Inferior parietal cortex (tissue), 1 donor: ENCODE data around the gene MAP3K19.
"Not testable (repeated sequence)": the region's sequence is repeated elsewhere in the genome, so short reads cannot be mapped to it uniquely, and the experiment has no call there.

Experiments
- DNase-seq: peaks from one replicate; pipeline ENCODE4 v3.0.0-alpha.2; 2016; ENCODE audit errors: extremely low spot score

Gene MAP3K19

DNA sequence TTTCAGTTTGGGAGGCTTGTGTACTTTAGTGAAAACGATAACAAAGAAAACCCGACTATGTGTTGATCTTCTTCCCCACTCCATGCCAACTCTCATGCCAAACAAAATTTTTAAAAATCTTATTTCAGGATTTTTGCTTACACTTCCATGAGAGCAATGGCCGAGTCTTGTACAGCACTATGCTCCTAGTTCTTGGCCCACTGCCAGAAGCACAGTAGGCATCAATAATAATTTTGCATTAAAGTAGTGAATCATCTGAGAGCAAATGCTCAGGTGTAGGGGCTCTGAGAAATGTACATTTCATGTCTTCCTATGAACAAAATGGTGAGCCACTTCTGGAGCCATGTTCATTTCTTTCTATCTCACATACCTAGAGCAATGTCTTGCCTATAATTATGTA lies 62.2 kb downstream of the MAP3K19 start:
- DNase-seq: no peak

DNA sequence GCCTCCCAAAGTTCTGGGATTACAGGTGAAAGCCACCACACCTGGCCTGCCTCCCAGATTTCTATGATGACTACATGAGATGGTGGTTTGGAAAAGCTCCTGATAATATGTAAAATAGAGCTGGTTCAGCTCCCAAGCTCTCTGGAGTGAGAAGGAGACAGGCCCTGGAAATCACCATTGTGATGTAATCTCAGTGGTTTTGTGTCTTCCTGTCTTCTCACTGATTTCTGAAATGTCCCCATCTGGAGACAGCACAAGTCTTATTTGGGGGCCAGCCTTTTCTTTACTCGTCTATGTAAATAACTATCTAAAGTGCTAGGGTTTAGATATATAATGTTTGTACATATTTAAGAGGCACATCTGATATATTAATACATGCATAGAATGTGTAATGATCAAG lies 64.6 kb downstream of the MAP3K19 start:
- DNase-seq: no peak

GRCh38 chr2:134980639-134981038 lies 66.6 kb downstream of the MAP3K19 start:
- DNase-seq: no peak

- no peak for DNase-seq
These were observed 68.0 kb downstream of the MAP3K19 start for GRCh38 chr2:134979221-134979620.

DNA sequence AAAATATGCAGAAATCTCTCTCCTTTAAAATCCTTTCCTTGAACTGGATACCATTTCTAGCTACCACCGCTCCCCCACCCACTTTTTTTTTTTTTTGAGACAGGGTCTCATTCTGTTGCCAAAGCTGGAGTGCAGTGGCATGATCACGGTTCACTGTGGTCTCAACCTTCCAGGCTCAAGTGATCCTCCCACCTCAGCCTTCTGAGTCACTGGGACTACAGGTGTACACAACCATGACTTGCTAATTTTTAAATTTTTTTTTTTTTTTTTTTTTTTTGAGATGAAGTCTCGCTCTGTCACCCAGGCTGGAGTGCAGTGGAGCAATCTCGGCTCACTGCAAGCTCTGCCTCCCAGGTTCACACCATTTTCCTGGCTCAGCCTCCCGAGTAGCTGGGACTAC lies 70.1 kb downstream of the MAP3K19 start:
- DNase-seq: not testable (repeated sequence)

GRCh38 chr2:134976074-134976702 lies 71.1 kb downstream of the MAP3K19 start:
- DNase-seq: no peak

GRCh38 chr2:134975281-134976009 lies 71.8 kb downstream of the MAP3K19 start:
- no peak for DNase-seq

DNA sequence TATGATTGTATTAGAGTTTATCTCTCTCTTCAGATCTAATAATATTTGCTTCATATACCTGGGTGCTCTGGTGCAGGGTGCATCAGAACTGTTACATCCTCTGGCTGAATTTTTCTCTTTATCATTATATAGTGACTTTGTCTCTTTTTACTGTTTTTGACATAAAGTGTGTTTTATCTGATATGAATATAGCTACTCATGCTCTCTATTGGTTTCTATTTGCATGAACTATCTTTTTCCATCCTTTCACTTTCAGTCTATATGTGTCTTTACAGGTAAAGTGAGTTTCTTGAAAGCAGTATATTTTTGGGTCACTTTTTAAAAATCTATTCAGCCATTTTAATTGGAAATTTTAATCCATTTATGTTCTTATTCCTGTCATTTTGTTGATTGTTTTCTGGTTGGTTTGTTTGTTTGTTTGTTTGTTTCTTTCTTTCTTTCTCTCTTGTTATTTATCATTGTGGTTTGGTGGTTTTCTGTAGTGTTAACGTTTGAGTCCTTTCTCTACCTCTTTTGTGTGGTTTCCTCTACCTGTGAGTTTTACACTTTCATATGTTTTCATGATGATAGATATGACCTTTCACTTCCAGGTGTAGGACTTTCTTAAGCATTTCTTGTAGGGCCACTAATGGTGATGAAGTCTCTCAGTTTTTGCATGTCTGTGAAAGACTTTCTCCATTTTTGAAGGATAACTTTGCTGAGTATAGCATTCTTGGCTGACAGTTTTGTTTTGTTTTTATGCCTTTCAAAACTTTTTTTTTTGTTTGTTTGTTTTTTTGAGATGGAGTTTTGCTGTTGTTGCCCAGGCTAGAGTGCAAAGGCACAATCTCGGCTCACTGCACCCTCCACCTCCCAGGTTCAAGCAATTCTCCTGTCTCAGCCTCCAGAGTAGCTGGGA lies 73.8 kb downstream of the MAP3K19 start:
- DNase-seq: no peak

DNA sequence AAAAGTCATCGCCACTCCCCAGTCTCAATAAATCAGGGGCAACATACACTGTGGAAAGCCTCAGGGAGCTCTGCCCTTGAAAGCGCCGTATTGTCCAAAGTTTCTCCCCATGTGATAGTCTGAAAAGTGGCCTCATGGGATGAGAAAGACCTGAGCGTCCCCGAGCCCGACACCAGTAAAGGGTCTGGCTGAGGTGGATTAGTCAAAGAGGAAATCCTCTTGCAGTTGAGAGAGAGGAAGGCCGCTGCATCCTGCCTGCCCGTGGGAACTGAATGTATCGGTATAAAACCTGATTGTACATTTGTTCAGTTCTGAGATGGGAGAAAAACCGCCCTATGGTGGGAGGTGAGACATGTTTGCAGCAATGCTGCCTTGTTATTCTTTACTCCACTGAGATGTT lies 80.1 kb downstream of the MAP3K19 start:
- not testable (repeated sequence) for DNase-seq

DNA sequence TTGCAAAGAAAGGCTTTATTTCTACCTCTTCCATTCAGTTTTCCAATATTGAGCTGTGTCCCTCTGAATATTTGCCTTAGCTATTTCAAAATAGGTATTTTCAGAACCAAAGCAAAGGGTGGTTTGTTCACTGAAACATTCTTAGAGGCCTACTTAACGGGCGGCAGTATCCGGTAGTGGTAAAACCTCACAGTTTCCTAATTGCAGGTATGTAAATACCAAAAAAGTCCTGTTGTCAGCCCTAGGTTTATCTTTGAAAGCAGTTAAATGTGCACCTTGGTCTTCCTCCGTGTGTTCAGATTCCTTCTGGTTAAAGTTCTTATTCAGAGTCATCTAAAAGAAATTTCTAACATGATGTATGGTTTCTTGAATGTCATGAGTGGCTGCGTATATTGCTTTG lies 89.8 kb downstream of the MAP3K19 start:
- no peak for DNase-seq

- DNase-seq: no peak
These were observed 91.5 kb downstream of the MAP3K19 start for GRCh38 chr2:134955744-134956143.

GRCh38 chr2:134954065-134954464 lies 93.2 kb downstream of the MAP3K19 start:
- no peak for DNase-seq

DNA sequence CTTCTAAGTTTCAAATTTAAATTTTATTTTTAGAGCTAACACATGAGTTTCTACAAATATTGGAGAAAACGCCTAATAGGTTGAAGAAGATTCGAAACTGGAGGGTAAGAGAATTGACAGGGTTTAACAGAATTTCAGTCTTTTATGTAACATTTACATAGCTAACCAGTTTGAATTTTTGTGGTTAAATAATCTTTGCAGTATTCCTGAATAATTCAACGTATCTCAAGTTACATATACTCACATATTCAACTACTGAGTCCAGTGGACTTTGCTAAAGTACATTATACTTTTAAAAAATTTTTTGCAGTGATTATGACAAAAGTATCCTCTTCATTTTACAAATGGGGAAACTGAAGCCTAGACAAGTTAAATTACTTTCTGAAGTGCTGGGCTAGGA lies 94.6 kb downstream of the MAP3K19 start:
- no peak for DNase-seq

GRCh38 chr2:134950886-134951285 lies 96.4 kb downstream of the MAP3K19 start:
- DNase-seq: no peak

GRCh38 chr2:134949981-134950708 lies 97.1 kb downstream of the MAP3K19 start:
- DNase-seq: no peak

DNA sequence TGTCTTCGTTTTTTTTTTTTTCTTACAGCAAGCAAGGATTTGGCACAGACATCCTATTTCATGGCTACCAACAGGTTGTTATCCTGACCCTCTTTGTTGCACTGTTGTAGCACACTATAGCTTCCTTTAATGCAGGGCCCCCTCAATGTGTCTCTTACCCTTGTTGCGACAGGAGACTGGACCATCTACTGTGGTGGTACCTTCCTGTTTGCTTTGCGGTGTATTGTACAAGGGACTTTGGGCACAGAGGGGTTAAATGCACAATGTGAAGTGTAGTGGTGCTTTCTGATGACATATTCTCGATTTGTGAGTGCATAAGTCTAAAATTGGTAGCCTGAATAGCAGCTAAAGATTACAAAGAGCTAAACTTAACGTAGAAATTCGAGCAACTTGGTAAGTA lies 101.2 kb downstream of the MAP3K19 start:
- no peak for DNase-seq

DNA sequence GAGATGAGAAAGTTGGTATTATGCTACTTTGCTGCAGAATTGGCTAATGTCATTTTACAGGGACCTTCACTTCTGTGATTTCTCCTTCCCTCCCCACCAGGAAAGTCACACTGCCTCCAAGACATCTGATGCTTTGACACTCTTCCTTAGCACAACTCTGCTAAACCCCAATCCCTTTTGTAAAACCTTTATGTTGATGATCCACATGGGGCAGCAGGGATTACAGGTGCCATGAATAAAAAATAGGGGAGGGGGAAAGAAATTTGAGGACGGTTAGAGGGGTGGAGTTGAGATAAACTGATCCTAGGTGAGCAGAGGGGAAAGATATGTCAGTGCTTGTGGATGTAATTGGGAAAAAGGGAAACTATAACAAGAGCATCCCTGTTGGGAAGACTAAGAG lies 102.3 kb downstream of the MAP3K19 start:
- DNase-seq: no peak

- DNase-seq: no peak
These were observed 103.7 kb downstream of the MAP3K19 start for GRCh38 chr2:134943540-134943939.

- DNase-seq: no peak
These were observed 110.6 kb downstream of the MAP3K19 start for GRCh38 chr2:134936691-134937090.

DNA sequence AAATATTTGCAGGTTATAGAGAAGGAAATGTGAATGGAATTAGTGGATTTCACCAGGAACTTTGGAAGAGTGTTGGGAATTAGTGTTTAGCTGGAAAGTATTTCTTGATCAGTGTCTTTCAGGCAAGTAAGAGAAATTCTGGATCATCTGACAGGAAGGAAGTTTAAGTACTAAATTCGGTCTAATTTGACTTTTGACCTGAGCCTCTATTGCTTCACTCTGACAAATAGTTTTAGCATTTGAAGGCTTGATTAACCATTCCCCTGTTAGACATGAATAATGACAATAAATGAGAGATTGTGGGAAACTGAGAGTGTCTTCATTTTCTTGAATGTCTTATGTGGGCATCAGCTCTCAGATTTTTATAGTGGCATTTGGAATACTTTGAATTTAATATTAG lies 112.6 kb downstream of the MAP3K19 start:
- no peak for DNase-seq

- DNase-seq: no peak
These were observed 113.1 kb downstream of the MAP3K19 start for GRCh38 chr2:134934150-134934549.

- no peak for DNase-seq
These were observed 113.5 kb downstream of the MAP3K19 start for GRCh38 chr2:134933732-134934131.
